Measurements from ENCODE around the gene SLC25A41. TPM values are rescaled to one million over a fixed set of nuclear protein-coding genes. Genes with fewer than 3 reads are reported as not detected.
"Not testable (repeated sequence)": the region's sequence is repeated elsewhere in the genome, so short reads cannot be mapped to it uniquely, and the experiment has no call there.

The SLC25A41 gene
- total RNA-seq, 4 donors from 2014 or later, result 0.21 TPM; not detected in 3

- TF ChIP-seq CTCF (IDR thresholded peaks at IDR 0.05) (no peak), POLR2A (IDR thresholded peaks at IDR 0.05) (no peak)
- 85 to 89% methylated on average over 3 of the region's 3 CpGs for WGBS, 2 donors
- intact Hi-C loops (cut with DNase I; ENCODE audit: low total_unique reads), result no loop called here
- no peak for DNase-seq (ENCODE audit: low spot score in 2 of 2)
- H3K4me3 ChIP-seq (ENCODE audit: low read depth, poor library complexity, severe bottlenecking), result no peak overlapping the region
These were observed 7.3 kb upstream of the SLC25A41 start for GRCh38 chr19:6440905-6441304.

DNA sequence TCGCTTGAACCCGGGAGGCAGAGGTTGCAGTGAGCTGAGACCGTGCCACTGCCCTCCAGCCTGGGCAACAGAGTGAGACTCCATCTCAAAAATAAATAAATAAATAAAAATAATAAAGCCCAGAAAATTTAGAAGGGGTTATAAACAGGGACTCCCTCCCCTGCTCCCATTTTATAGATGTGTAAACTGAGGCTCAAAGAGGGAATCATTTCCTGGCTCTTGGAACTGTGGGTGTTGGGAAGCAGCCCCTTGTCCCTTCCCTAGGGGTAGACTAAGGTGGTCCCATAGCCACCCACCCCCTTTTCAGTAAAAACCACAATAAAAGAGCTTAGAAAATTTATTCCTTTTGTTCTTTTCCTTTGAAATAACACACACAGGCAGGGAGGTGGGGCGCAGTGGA is 6.2 kb upstream of the SLC25A41 start:
- no peak for DNase-seq (ENCODE audit: low spot score in 2 of 2)
- H3K4me3 ChIP-seq (ENCODE audit: low read depth, poor library complexity, severe bottlenecking), result no peak overlapping the region
- intact Hi-C loops (cut with DNase I; ENCODE audit: low total_unique reads), result no loop called here
- 85 to 88% methylated on average over 4 of the region's 4 CpGs for WGBS, 2 donors
- no peak for TF ChIP-seq POLR2A (IDR thresholded peaks at IDR 0.05)
- no peak for TF ChIP-seq CTCF (IDR thresholded peaks at IDR 0.05)

DNA sequence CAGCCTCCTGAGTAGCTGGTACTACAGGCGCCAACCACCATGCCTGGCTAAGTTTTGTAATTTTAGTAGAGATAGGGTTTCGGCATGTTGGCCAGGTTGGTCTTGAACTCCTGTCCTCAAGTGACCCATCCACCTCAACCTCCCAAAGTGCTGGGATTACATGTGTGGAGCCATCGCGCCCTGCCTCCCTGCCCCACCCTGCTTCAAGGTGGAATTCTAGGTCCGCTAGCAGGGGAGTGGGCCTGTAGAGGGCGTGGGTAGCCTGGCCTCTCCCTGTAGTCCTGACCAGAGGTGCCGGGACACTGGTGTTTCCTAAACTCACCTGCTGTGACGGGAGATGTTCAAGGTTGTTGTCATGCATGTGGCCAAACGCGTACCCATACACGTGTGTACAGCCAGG is 398 bp downstream of the SLC25A41 start:
- no peak for DNase-seq (ENCODE audit: low spot score in 2 of 2)
- WGBS, 2 donors, result 88 to 93% methylated on average over 10 to 11 of the region's 11 CpGs
- no peak overlapping the region for H3K4me3 ChIP-seq (ENCODE audit: low read depth, poor library complexity, severe bottlenecking)
- intact Hi-C loops (cut with DNase I; ENCODE audit: low total_unique reads), result no loop called here
- TF ChIP-seq POLR2A (IDR thresholded peaks at IDR 0.05) (no peak), CTCF (IDR thresholded peaks at IDR 0.05) (no peak)

DNA sequence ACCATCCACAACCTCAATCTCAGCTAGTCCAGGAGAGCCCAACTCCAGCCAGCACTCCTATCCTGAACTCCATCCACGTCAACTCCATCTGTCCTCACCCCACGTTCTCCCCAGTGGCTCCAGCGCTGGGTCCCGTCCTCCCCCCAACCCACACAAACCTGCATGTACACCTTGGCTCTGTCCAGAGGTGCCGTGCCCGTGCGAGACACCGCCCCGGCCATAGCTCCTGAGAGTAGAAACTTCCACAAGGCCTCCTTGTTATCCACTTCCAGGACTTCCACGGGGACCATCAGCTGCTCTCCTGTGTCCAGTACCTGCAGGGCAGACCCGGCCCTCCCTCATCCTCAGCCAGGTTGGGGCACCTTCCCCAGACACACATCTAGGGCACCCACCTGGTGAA is 1.7 kb downstream of the SLC25A41 start:
- WGBS, 2 donors, result 93% methylated on average over 11 of the region's 11 CpGs
- intact Hi-C loops (cut with DNase I; ENCODE audit: low total_unique reads), result no loop called here
- no peak overlapping the region for H3K4me3 ChIP-seq (ENCODE audit: low read depth, poor library complexity, severe bottlenecking)
- DNase-seq (ENCODE audit: low spot score in 2 of 2), result no peak
- TF ChIP-seq CTCF (IDR thresholded peaks at IDR 0.05) (no peak), POLR2A (IDR thresholded peaks at IDR 0.05) (no peak)

DNA sequence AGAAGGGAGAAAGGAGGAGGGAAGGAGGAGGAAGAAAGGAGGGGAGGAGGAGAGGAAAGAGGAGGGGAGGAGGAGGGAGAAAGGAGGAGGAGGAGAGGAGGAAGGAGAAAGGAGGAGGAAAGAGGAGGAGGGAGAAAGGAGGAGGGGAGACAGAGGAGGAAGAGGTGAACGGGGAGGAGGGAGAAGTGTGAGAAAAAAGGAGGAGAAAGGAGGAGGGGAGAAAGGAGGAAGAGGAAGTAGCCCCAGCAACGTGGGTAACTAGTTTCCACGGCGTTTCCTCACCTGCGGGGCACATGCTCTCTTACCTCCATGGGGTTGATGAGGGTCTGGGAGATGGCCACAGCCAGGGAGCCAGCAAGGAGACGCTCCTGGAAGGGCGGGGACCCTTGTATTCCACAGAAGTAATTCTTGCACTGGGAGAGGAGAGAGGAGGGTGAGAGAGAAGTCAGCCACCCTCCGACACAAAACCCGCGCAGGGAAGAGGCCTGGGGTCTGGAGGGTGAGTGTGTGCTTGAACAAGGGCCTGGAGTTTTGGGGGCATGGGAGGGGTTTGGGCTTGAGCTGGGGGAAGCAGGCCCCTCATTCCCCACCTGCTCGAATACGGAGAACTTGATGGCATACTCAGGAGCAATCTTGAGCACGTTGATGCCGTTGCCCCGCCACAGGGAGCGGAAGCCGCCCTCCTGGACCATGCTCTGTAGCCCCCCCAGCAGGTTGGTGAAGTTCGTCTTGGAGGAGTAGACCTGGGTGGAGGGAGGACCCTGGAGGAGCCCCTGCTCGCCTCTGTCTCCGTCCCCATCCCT is 3.9 kb downstream of the SLC25A41 start:
- no peak overlapping the region for H3K4me3 ChIP-seq (ENCODE audit: low read depth, poor library complexity, severe bottlenecking)
- TF ChIP-seq CTCF (IDR thresholded peaks at IDR 0.05) (no peak), POLR2A (IDR thresholded peaks at IDR 0.05) (no peak)
- intact Hi-C loops (cut with DNase I; ENCODE audit: low total_unique reads), result no loop called here
- DNase-seq (ENCODE audit: low spot score in 2 of 2), result no peak
- 60 to 64% methylated on average over 20 of the region's 20 CpGs for WGBS, 2 donors

DNA sequence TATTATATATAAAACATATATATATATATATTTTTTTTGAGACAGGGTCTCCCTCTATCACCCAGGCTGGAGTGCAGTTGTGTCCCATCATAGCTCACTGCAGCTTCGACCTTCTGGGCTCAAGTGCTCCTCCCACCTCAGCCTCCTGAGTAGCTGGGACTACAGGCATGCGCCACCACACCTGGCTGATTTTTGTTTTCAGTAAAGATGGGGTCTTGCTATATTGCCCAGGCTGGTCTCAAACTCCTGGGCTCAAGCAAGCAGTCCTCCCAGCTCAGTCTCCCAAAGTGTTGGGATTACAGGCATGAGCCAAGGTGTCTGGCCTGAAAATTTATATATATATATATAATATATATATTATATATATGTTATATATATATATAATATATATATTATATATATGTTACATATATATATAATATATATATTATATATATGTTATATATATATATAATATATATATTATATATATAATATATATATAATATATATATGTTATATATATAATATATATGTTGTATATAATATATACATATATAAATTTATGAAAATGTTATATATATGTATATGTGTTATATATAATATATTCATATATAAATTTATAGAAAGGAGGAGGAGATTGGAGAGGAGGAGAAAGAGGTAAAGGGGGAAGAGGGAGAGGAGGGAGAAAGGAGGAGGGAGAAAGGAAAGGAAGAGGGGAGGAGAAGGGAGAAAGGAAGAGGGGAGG is 4.7 kb downstream of the SLC25A41 start:
- H3K4me3 ChIP-seq (ENCODE audit: low read depth, poor library complexity, severe bottlenecking); intact Hi-C loops (cut with DNase I; ENCODE audit: low total_unique reads); DNase-seq (ENCODE audit: low spot score in 2 of 2): not testable (repeated sequence)
- 88 to 94% methylated on average over 2 of the region's 2 CpGs for WGBS, 2 donors

Measured in lower leg skin (tissue), 4 donors.